Medulla oblongata (tissue), 1 donor: ENCODE data around the gene OPTC.
A peak's percentile ranks its signal among the peaks of the same experiment; 100 is the strongest.

Experiments used
- DNase-seq: peaks from one replicate; pipeline ENCODE4 v3.0.0-alpha.2; 2015; ENCODE audit errors: extremely low spot score

OPTC gene

DNA sequence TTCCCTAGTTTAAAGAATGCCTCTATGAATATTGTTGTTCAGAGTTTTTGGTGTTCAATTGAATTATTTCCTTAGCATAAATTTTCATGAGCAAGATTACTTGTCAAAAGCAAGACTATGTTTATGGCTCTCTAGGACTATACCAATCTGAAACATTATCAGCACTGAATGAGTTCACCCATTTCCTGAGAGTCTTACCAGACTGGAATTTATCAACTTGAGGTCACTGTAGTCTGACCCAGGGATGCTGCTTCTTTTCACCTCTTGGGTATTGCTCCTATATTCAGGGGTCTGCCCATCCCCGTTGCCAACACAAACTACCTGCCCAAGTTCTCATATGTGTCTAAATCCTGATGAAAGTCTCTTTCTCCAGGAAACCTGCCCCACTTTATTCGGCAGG is 42.6 kb downstream of the OPTC start:
- DNase-seq = no peak

DNA sequence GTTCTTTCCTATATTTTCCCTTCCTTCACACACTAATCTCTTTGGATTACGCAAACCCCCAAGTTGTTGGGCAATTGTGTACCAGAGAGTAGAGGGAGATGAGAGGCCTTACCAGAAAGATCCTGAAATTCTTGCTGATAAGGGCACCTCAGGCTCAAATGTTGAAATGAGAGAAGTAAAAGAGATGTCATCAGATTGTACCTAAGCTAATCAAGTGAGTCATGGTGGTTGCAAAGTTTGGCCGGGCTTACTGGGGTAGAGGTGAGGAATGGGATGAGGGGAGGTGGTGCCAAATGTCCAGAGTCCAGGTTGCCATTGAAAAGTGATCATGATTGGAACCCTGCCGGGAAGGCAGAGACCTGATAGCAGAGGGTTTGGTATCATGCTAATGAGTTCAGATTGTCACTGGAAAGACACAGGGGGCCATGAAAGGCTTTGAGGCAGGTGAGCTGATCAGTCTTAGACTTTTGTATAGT is 43.1 kb downstream of the OPTC start:
- DNase-seq = no peak

DNA sequence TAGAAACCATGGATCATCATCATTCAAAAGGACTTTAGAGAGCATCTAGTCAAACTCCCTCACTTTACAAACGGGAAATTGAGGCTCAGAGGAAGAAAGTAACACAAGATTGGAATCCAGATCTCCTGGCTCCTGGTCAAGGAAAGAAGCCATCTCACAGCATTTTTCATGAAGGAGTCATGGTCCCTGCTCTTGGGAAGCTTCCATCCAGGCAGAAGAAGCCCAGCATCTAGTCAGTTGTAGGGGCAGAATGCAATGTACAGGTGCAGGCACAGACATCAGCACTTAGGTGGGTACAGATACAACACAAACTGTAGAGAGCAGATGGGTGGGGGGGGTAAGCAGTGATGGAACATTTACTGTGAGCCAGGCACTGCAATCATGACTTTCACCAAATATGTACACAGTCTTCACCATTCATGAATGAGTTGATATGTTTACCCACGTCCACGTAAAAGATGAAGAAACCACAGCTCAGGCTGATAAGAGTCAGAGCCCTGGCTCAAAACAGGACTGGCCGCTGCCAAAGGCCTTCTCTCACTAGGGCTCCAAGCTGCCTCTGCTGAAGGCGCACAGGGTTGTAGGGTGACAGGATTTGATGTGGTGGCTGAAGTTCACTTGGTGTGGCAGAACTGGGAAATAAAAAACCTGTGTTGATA is 44.0 kb downstream of the OPTC start:
- no peak for DNase-seq

DNA sequence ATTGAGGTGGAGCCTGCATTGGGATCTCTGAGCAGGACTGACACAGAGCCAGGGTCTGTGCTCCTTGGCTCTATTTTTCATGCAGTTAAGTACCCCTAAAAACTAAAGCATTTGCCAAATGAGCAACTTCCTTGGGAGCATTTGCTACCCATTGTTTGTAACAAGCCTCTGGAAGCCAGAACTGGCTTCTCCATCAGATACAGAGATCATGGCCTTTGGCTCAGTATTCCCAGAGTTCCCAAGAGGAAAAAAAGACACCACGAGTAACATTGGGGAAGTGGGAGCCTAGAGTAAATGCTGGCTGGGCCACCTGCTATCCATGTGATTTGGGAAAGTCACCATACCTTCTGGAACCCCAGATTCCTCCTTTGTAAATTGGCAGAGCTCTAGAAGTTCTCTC is 44.8 kb downstream of the OPTC start:
- no peak for DNase-seq

DNA sequence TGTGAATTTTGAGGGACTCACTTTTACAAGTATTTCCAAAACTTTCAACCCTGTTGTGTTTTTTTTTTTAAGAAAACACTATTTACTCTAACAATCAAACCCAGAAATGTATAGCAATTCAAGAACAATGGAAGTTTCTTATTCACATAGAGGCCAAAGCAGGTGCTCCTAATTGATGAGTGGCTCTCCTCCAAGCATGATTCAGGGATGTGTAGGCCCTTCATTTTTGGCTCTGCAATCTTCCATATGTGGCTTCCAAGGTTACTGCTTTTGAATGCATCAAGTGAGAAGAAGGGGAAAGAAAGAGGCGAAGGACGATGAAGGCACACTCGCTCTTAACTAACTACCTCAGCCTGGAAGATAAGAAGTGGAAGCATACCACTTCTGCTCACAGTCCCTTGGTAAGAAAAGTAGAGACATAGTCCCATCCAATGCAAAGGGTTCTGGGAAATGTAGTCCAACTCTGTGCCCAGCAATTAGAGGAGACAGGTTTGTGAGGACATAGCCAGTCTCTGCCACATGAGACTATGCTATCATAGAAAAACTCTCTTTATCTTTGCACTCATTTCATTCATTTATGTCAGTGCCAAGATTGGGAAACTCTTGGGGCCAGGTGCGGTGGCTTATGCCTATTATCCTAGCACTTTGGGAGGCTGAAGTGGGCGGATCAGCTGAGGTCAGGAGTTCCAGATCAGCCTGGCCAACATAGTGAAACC is 46.0 kb downstream of the OPTC start:
- DNase-seq = no peak

DNA sequence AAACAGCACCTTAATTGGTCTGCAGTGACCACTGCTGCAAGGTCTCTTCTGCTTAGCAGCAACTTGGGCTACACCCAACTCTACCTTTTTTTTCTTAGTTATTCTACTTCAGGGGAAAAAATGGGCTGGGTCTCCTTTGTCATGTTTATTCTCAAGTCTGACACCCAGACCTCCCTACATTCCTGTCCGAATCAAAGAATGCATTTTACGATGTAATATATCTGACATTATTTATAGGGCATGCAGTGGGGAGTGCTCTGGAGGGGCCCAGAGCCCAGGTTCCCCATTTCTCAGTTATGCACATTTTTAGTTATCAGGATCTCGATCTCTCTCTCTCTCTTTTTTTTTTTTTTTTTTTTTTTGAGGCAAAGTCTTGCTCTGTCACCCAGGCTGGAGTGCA is 50.5 kb downstream of the OPTC start:
- DNase-seq = no peak

DNA sequence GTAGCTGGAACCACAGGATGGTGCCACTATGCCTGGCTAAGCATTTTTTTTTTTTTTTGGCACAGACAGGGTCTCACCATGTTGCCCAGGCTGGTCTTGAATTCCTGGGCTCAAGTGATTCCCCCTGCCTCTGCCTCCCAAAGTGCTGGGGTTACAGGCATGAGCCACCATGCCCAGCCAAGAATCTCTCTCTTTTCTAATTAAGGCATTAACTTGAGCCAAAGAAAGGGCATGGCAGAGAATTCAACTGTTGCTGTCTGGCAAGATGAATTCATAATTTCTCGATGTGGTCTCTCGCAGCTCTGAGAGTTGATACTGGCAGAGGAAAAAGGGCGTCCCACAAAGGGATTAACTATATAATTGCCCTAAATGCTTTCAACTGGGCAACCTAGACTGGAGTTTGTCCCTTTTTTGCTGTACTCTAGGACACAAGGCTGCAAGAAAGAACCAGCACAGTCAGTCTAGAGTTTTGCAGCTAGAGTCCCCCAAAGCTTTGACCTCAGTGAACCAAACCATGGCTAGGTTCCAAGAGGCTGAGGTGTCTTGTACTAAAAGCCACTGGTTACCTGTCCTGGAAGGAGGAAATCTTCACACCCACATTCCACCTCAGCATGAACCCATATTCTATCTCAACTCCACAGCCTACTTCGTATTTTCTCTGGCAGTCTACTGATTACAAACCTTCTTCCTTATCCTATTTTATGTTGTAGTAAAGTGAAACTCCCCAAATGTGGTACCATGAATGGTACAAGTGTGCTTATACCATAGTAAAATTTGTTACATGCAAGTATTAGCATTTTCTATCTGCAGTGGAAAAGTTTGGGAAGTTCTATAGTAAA is 51.2 kb downstream of the OPTC start:
- DNase-seq = peak; percentile 52

DNA sequence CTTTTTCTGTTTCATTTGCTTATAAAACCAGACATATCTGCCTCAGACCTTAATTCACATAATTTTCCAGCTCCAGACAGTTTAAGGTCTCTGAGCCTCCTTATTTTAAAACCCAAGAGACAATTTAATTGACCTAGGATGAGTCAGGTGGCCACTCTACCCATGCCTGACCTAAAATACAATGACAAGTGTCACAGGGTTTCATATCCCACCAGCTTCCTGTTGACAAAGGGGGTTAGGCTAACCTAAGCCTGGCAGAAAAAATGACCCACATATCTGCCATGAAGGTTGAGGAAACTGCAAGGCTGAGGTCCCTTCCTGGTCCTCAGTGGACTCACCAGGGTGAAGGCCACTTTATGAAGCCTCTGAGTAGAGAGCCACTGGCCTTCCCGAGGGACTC is 52.3 kb downstream of the OPTC start:
- DNase-seq = no peak

DNA sequence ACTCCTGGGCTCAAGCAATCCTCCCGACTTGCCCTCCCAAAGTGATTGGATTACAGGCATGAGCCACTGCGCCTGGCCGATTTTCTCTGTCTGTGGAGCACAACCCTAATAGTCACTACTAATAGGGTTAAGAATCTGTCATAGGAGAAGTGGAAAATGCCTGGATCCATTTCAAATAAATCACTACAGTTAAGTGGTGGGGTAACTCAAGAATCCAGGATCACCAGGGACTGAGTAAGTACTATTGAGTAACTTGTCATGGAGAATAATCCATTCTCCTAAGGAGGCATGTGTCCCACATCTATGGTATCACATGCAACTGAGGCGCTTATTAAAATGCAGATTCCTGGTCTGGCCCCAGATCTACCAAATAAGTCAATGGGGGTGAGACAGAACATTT is 53.2 kb downstream of the OPTC start:
- no peak for DNase-seq

DNA sequence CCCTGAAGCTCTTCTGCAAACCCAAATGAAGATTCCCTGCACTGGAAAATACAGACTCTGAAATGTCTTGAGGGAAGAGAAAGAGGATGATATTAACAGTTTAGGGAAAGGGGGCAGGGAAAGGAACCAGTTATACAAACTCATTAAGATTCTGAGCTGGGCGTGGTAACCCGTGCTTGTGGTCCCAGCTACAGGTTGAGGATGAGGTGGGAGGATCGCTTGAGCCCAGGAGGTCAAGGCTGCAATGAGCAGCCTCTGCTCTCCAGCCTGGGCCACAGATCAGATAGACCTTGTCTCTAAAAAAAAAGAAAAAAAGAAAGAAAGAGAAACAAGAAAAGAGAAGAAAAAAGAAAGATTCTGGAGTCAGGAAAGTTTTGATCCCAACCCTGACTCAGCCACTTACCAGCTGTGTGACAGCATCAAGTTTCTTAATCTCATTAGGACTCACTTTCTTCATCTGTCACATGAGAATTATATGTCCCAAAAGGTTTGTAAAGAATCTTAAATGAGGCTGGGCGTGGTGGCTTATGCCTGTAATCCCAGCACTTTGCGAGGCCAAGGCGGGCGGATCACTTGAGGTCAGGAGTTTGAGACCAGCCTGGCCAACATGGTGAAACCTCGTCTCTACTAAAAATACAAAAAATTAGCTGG is 53.9 kb downstream of the OPTC start:
- no peak for DNase-seq

DNA sequence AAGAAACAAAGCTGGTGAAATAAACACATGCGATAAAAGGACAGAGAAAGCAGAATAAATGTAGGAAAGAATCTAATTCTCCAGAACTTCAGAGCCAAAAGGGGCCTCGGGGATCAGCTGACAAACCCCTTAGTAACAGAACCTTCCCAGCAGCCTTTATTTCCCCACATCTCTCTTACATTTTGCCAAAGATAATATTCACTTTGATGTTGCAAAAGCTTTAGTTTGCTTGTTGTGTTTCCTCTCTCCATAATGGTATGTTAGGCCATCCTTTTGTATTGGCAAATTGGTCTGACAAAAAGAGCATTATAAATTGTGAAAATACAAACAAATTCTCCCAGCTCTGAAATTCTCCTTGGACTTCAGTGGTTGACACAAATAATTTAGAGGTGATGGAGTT is 54.9 kb downstream of the OPTC start:
- no peak for DNase-seq

DNA sequence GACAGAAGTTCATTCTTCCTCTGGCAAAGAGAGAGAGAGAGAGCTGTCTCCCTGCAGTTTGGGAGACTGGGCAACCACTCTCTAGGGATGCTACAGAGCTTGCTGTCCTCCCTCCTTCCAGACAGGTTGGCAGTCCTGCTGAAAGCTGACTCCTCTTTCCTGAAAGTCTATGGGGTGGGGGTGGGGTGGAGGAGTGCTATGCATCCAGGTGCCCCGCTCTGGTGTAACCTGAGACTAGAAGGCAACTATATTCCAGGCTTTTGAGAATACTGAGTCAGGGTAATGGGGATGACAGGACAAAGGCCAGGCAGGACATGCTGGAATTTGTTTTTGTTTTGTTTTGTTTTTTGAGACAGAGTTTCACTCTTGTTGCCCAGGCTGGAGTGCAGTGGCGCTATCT is 55.4 kb downstream of the OPTC start:
- DNase-seq = no peak

DNA sequence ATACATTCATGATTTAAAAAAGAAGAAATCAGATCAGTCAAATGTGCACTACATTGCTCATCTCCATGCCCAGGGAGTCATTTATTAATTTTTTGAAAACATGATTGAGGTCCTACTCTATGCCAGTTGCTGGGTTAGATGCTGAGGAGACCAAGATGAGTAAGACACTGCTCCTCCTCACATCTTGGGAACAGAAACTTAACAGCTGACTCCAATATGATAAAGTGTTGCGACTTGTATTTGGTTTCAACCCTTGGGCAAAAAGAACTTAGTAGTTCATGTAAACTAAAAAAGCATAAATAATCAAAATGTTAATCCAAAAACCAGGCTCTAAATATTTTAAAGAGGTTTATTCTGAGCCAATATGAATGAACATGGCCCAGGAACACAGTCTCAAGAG is 56.9 kb downstream of the OPTC start:
- no peak for DNase-seq

DNA sequence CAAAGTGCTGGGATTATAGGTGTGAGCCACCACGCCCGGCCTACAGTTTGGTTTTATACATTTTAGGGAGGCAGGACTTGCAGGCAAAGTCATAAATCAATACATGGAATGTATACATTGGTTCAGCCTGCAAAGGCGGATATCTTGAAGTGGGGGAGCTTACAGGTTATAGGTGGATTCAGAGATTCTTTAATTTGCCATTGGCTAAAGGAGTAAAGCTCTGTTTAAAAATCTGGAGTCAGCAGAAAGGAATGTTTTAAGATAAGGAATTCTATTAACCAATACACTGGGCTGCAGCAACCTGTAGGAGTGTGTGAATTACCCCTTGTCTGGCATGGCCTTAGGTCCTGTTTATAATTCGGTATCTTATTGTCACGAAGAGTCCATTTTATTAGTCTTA is 57.6 kb downstream of the OPTC start:
- no peak for DNase-seq

DNA sequence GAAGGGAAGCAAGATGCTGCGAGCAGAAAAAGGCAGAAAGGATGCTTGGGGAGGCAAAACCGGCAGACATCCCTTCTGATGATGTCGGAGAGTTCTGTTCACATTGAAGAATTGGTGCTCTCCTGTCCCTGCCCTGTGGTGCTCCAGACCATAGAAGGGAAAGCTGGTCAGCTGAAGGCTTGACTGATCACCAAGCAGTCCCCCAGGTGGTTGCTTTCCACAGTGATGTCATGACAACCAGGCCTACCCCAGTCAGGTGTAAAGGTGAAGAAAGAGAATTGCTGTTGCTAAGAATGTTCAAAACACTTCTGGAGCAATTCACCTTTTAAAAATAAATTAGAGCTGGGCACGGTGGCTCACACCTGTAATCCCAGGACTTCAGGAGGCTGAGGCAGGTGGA is 59.5 kb downstream of the OPTC start:
- no peak for DNase-seq

DNA sequence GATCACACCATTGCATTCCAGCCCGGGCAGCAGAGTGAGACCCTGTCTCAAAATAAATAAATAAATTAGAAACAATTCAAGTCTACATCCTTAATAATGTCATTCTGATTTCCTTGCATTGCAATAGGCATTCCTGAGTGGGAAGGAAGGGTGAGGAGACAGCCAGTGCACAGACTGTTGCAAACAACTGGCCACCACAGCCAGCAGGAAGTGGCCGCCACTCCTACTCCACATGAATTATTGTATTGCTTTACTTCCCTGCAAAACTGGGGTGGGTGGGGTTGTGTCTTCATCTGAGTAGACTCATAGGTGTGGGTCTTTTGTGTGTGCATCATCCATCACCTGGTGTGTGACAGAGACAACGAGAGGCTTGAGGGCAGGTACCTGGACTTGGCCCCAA is 60.1 kb downstream of the OPTC start:
- no peak for DNase-seq

DNA sequence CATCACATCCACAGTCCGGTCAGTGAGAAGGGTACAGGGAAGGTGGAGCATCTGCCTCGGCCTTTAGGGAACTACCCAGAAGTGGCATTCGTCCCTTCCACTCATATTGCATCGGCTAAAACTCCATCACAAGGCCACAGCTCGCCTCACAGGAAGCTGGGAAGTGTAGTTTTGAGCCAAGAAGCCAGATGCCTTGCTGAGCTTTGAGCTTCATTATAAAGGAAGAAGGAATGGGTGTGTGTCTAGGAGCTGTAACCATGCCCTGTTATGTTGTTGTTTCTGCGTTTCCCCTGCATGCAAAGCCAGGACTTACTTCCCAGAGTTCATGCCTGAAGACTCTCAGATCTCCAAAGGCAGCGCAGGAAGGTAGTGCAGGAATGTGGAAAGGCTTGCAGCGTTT is 61.1 kb downstream of the OPTC start:
- DNase-seq = no peak

DNA sequence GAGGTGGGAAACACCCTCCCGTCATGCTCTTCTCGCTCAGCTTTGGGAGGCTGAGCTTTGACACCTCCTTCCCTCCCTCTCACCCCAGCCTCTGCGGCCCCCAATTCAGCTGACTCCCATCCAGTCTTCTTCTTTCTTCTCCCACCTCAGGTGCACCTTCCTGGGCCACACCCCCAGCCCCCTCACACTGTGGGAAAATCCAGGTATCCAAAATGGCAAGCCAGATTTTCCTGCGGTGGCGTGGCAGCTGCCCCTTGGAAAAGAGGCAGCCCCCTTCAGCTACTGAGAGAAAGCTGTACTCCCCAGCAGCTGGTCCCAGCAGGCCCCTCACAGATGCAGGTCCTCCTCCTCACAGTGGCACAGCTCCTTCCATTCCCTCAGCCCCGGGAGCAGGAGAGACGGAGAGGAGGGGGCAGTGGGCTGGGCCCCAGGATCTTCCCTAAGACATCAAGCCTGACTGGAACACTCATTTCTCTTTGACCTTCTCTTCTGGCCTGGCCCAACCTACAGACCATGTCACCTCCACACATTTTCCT is 61.6 kb downstream of the OPTC start:
- DNase-seq = no peak

DNA sequence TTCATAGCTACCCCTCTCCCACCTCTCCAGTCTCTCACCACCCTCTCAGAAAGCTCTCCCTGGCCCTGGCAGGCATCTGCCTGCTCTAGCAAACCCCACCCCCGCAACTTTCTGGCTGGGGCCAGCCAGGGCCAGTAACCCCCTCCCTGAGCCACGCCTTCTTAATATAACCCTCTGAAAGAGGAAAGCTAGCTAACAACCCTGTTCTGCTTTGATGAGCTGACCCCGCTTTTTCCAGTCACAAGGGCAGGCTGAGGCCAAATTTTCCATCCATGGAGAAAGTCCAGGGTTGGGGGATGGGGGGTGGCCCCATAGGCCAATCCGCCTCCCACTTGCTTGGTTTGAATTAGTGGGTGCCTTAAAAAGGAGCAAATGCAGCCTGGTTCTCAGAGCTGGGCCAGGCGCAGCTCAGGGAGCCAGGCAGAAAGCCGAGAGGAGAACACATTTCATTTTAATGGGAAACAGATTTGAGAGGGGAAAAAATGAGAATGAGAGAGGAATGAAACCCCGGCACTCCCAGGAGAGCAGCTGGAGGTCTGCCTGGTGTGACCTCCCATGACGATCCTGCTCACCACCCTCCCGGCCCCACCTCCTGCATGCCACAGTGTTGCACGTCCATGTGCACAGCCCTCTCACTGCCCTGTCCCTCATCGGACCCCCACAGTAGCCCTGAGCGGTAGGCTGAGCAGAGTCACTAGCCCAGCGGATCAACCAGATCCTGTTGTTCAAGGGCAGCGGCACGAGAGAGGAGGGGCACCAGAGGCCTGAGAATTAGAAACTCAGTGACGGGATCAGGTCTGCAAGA is 62.3 kb downstream of the OPTC start:
- no peak for DNase-seq

DNA sequence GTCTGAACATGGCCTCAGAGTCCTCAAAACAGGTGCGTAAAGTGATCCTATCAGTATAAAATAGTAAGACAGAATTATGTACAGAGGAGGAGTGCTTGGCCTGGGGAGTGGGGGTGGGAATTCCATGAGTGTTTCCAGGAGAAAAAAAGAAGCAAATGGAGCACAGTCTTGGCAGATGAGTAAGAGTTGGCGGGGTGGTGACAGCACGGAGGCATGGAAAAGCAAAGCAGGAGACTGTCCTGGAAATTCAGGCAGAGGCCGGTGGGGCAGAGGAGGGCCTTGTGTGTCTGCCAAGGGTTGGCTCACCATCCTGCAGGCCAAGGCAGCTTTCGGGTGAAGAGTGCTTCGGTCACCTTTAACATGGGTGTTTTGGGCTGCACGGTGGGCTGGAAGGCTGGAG is 63.4 kb downstream of the OPTC start:
- no peak for DNase-seq

DNA sequence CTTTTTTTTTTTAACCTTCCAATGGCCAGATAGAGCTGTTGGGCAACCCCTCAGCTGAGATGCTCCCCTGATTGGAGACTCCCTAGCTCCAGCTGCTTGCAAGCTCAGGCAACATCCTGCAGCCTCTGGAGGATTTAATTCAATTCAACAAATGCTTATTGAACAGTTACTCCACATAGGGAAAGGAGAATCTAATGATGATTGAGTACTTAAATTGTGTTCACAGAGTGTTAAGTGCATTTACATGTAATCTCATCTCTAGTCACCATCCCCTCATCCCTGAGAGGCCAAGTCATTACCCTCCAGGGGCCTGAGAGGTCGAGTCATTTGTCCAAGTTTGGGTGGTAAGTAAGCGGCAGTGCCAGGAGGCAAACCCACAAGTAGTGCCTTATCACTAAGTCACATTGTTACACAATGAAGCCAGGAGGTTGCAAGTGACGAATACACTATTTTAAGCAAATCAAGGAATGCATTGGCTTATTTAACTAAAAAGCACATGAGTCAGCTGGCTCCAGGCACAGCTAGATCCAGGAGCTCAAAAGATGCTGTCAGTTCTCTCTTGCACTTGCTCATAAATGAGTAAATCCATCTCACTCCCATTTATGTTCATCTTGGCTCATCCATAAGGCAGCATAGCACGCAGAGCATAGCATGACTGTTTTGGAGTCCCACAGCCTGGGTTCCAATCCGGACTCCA is 64.3 kb downstream of the OPTC start:
- DNase-seq = no peak
